Lower leg skin (tissue), 3 donors: Measurements from ENCODE around the gene DRGX.

Experiments
- POLR2A ChIP-seq, 2 donors: fragments of 450-650 bp; IDR thresholded peaks; one replicate each; pipeline ENCODE4 v1.6.1; 2016 to 2017; ENCODE audit warnings: antibody characterized with exemption in 2 of 2, mild to moderate bottlenecking in 1 of 2, moderate library complexity in 1 of 2
- TF ChIP-seq, protein P1 (sequence below), 3 donors: fragments of 450-650 bp; IDR thresholded peaks; one replicate each; pipeline ENCODE4 v1.5.1; 2016; ENCODE audit warnings: antibody characterized with exemption in 3 of 3, mild to moderate bottlenecking in 3 of 3, moderate library complexity in 2 of 3

DNA sequence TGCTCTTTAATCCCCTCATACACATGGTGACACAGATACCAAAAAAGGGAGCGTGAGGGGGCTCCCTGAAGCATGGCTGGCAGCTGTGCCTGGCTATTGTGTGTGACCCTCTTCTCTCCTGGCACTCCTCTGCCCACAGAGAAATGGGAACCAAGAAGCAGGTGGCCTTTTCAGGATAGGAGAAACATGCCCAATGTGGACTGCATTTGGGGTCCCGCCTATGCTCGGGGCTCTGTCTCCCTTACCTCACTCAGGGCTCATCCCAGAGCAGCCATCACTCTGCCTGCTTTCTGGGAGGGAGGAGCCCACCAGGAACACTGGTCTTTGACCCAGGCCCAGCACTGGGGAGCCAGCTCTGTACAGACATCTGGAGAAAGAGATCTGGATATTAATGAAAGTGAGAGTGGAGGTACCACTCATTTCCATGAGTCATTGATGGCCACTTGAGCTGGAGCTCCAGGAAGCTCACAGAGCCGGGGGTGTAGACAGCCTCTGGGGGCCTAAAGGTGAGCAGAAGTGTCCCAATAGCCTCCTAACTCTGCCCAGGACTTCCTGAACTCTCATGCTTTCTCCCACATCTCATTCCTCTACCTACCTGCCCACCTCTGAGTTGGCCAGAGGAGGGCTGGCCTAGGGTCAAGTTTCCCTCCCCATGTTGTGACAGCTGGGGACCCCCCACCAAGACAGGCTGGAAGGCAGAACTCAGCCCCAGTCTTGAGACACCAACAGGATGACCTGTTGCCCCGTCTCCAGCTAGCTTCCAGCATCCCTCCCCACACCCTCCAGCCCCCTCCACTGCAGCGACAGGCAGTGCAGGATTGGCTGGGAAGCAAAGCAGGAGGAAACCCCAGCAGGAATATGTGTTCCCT is 42.6 kb downstream of the DRGX start:
- TF ChIP-seq POLR2A (IDR thresholded peaks at IDR 0.05), result no peak
- TF ChIP-seq, protein P1, sequence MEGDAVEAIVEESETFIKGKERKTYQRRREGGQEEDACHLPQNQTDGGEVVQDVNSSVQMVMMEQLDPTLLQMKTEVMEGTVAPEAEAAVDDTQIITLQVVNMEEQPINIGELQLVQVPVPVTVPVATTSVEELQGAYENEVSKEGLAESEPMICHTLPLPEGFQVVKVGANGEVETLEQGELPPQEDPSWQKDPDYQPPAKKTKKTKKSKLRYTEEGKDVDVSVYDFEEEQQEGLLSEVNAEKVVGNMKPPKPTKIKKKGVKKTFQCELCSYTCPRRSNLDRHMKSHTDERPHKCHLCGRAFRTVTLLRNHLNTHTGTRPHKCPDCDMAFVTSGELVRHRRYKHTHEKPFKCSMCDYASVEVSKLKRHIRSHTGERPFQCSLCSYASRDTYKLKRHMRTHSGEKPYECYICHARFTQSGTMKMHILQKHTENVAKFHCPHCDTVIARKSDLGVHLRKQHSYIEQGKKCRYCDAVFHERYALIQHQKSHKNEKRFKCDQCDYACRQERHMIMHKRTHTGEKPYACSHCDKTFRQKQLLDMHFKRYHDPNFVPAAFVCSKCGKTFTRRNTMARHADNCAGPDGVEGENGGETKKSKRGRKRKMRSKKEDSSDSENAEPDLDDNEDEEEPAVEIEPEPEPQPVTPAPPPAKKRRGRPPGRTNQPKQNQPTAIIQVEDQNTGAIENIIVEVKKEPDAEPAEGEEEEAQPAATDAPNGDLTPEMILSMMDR (IDR thresholded peaks at IDR 0.05), result no peak
